Spleen (tissue), 7 donors: ENCODE data around the gene FAM117A.

Experiments used
- CTCF ChIP-seq, 11 experiments: fragments of 200-600 bp in 7 of 11; fragments of 450-650 bp in 4 of 11; sonication (generic) in 4 of 11; IDR thresholded peaks in 8 of 11; conservative IDR thresholded peaks in 3 of 11; 1 replicate in 7 of 11; 2 replicates in 4 of 11; pipeline versions ENCODE4 v1.4.0 to v1.8.0; 2016 to 2021; ENCODE audit warnings: antibody characterized with exemption in 11 of 11, inconsistent platforms in 4 of 11, mild to moderate bottlenecking in 1 of 11
- POLR2A ChIP-seq, 3 donors: fragments of 450-650 bp; IDR thresholded peaks; one replicate each; pipeline ENCODE4 v1.5.1; 2017; ENCODE audit warnings: antibody characterized with exemption in 3 of 3, mild to moderate bottlenecking in 1 of 3
- POLR2AphosphoS5 ChIP-seq, 3 donors: sonication (generic); formaldehyde crosslinking; IDR thresholded peaks; one replicate each; pipeline ENCODE4 v1.5.1; 2017; ENCODE audit warnings: antibody characterized with exemption in 3 of 3
- donor health status: DM: no; HTN: no; CAD: no; lungs with moderate emphysema.
- donor health status: DM: no; HTN: no; CAD: no.
- donor health status: DM: no; HTN: no; CAD: no.

DNA sequence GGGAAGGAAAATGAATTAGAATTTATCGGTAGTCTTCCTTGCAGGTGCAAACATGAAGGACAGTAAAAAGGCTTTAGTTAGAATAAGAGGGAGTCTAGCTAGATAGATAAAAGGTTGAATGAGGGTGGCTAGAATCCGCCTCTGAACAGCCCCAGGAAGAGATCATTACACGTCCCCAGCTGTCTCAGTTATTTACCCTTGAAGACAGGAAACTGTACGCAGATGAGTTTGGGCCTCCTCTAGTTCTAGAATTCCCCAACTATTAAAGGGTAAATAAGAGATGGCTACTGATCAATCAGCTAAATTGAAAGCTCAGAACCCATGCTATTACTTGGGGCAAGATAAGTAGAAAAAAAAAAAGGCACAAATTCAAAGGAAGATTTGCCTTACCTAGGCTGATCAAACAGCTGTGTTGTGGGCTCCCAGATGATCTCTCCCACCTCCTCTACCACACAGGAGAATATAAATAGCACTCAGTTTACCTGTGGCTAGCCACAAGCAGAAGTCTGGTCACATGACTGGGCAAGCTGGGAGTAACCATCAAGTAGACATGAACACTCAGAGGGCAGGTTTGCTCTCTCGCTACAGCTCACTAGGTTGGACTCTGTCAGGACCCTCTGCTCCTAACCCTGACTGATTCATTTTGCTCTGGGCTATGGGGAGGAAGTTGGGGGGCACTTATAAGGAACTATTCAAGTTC, 17.0 kb downstream of the FAM117A start:
- TF ChIP-seq CTCF (IDR thresholded peaks at IDR 0.05 in 8 of 11, conservative IDR thresholded peaks at IDR 0.05 in 3 of 11) (no peak), POLR2A (IDR thresholded peaks at IDR 0.05) (peak in 1 of 3 donors; percentile 47), POLR2AphosphoS5 (IDR thresholded peaks at IDR 0.05) (peak in 1 of 3 donors; percentile 68)
